DND-41 (cell line): ENCODE measurements around the gene C2orf72.
"Not testable (repeated sequence)": the region's sequence is repeated elsewhere in the genome, so short reads cannot be mapped to it uniquely, and the experiment has no call there.

ENCODE experiments used
- ATAC-seq: fragments of 200-7000 bp; cut with Tn5 transposase; 3 replicates; pipeline ENCODE4 v1.9.1; 2021; ENCODE audit warnings: low read depth; ENCODE audit not compliant: insufficient read depth
- DNase-seq: peaks from one replicate; pipeline ENCODE4 v3.0.0-alpha.2; 2020
- H2AFZ ChIP-seq: 2 replicates; pipeline ENCODE4 v1.6.0; 2012; ENCODE audit warnings: low read depth, low read length
- H3K27ac ChIP-seq: 2 replicates; pipeline ENCODE4 v1.5.1; 2012; ENCODE audit warnings: low read length, inconsistent platforms
- H3K27me3 ChIP-seq: fragments of 200-600 bp; sonication (generic); 2 replicates; pipeline ENCODE4 v1.6.0; 2012; ENCODE audit warnings: low read length, mild to moderate bottlenecking, inconsistent platforms; ENCODE audit not compliant: insufficient read depth, poor library complexity
- H3K36me3 ChIP-seq: 2 replicates; pipeline ENCODE4 v1.5.1; 2012; ENCODE audit warnings: low read length, inconsistent platforms; ENCODE audit not compliant: insufficient read depth
- H3K4me1 ChIP-seq: 2 replicates; pipeline ENCODE4 v1.5.1; 2012; ENCODE audit warnings: mild to moderate bottlenecking, low read length; ENCODE audit not compliant: insufficient read depth
- H3K4me2 ChIP-seq: 2 replicates; pipeline ENCODE4 v1.6.0; 2012; ENCODE audit warnings: mild to moderate bottlenecking, moderate library complexity, low read length, inconsistent platforms; ENCODE audit not compliant: insufficient read depth
- H3K4me3 ChIP-seq, 2 experiments: fragments of 200-600 bp in 1 of 2; shearing (Covaris generic) in 1 of 2; 2 replicates each; pipeline ENCODE4 v1.5.1; 2012 to 2016; ENCODE audit warnings: inconsistent platforms in 2 of 2, low read length in 2 of 2, mild to moderate bottlenecking in 2 of 2, low read depth in 1 of 2, moderate library complexity in 1 of 2
- H3K79me2 ChIP-seq: 2 replicates; pipeline ENCODE4 v1.6.0; 2012; ENCODE audit warnings: low read length, inconsistent platforms; ENCODE audit not compliant: insufficient read depth
- H3K9ac ChIP-seq: 2 replicates; pipeline ENCODE4 v1.6.0; 2012; ENCODE audit warnings: low read depth, mild to moderate bottlenecking, inconsistent platforms, low read length, moderate library complexity
- H3K9me3 ChIP-seq: 2 replicates; pipeline ENCODE4 v1.5.1; 2012; ENCODE audit warnings: low read length, moderate library complexity, mild to moderate bottlenecking, inconsistent platforms; ENCODE audit not compliant: insufficient read depth, severe bottlenecking
- H4K20me1 ChIP-seq: 2 replicates; pipeline ENCODE4 v1.6.0; 2012; ENCODE audit warnings: low read length; ENCODE audit not compliant: insufficient read depth
- EZH2 ChIP-seq: IDR thresholded peaks from 3 replicates; pipeline ENCODE4 v1.6.1; 2012; ENCODE audit warnings: borderline replicate concordance, low read depth, mild to moderate bottlenecking, moderate library complexity, low read length, inconsistent platforms; ENCODE audit not compliant: severe bottlenecking
- TF ChIP-seq, protein P1 (sequence below): IDR thresholded peaks from 2 replicates; pipeline ENCODE4 v1.5.1; 2012; ENCODE audit warnings: borderline replicate concordance, low read length, moderate library complexity, mild to moderate bottlenecking; ENCODE audit not compliant: poor library complexity, severe bottlenecking; ENCODE audit errors: extremely low read depth

The C2orf72 gene

DNA sequence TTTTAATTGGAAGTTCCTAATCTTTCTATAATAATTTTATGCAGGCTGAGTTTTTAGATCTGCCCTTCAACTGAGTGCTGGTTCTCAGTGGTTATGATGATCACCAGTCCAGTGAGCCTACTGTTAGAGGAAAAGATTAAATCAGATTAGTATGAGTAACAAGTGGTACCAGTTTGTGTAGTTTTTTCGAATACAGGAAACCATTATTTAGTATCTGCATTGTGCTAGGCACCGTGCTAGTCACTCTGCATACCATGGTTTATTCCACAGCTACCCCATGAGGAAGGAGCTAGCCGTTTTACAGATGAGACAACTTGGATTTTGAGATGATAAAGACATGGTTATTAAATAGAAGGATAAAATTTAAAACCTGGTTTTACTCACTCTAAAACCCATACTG is 25.5 kb downstream of the C2orf72 start:
- no peak for TF ChIP-seq EZH2
- TF ChIP-seq, protein P1, sequence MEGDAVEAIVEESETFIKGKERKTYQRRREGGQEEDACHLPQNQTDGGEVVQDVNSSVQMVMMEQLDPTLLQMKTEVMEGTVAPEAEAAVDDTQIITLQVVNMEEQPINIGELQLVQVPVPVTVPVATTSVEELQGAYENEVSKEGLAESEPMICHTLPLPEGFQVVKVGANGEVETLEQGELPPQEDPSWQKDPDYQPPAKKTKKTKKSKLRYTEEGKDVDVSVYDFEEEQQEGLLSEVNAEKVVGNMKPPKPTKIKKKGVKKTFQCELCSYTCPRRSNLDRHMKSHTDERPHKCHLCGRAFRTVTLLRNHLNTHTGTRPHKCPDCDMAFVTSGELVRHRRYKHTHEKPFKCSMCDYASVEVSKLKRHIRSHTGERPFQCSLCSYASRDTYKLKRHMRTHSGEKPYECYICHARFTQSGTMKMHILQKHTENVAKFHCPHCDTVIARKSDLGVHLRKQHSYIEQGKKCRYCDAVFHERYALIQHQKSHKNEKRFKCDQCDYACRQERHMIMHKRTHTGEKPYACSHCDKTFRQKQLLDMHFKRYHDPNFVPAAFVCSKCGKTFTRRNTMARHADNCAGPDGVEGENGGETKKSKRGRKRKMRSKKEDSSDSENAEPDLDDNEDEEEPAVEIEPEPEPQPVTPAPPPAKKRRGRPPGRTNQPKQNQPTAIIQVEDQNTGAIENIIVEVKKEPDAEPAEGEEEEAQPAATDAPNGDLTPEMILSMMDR, result no peak
- peaks cover 24% of the 10 kb centered on the region for H3K4me1 ChIP-seq
- peaks cover 72% of the 10 kb centered on the region for H3K36me3 ChIP-seq
- H4K20me1 ChIP-seq, result peaks cover 46% of the 10 kb centered on the region; the same call in 1 of the 2 replicates
- H3K4me3 ChIP-seq, result no peak overlapping the region
- peaks cover 75% of the 10 kb centered on the region for H3K79me2 ChIP-seq
- H2AFZ ChIP-seq, result no peak overlapping the region
- DNase-seq (no peak), ATAC-seq (no peak)
- no peaks in the 10 kb centered on the region for H3K9me3 ChIP-seq
- H3K27ac ChIP-seq, result no peak overlapping the region
- no peak overlapping the region for H3K9ac ChIP-seq
- H3K4me2 ChIP-seq, result no peak overlapping the region
- no peaks in the 10 kb centered on the region for H3K27me3 ChIP-seq

DNA sequence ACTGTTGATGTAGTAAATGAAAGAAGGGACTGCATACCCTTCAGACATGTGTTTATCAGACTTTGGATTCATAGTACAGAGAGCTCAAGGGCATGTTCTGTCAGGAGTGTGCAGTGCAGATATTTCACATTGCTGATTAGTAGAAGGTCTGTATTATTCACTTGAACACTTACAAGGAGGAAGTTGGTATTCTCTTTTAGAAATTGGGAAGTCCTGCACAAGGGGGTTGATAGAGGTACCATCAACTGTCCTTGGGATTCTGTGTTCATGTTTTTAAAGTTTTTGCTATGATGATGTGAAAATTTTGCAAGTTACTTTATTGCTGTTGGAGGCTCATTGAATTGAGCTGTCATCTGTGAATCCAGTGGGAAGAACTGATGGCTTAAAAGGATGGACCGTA is 26.0 kb downstream of the C2orf72 start:
- H3K27ac ChIP-seq, result no peak overlapping the region
- H3K4me1 ChIP-seq, result peaks cover 18% of the 10 kb centered on the region
- H2AFZ ChIP-seq, result no peak overlapping the region
- no peaks in the 10 kb centered on the region for H3K9me3 ChIP-seq
- peaks cover 71% of the 10 kb centered on the region for H3K79me2 ChIP-seq
- peaks cover 78% of the 10 kb centered on the region for H3K36me3 ChIP-seq
- H4K20me1 ChIP-seq, result peaks cover 40% of the 10 kb centered on the region; the same call in 1 of the 2 replicates
- no peak overlapping the region for H3K4me2 ChIP-seq
- ATAC-seq (no peak), DNase-seq (no peak)
- no peak for TF ChIP-seq EZH2
- TF ChIP-seq, protein P1, result no peak
- H3K4me3 ChIP-seq, result no peak overlapping the region
- no peak overlapping the region for H3K9ac ChIP-seq
- H3K27me3 ChIP-seq, result no peaks in the 10 kb centered on the region

DNA sequence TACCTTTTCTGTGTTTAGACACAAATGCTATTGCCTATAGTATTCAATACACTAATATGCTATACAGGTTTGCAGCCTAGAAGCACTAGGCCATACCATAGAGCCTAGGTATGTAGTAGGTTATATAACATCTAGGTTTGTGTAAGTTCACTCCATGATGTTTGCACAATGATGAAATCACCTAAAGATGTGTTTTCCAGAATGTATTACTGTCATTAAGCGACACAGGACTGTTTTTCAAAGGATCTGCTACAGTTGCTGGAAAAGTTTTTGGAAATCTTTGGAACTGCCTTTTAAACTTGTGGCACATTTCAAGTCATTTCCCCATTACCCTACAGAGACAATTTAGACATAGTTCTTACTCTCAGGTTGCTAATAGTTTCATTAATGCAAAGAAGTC is 28.6 kb downstream of the C2orf72 start:
- Histone ChIP-seq H3K9ac (no peak overlapping the region), H3K4me2 (no peak overlapping the region), H3K27ac (no peak overlapping the region), H3K9me3 (no peaks in the 10 kb centered on the region), H3K79me2 (peaks cover 45% of the 10 kb centered on the region), H2AFZ (no peak overlapping the region), H4K20me1 (peaks cover 19% of the 10 kb centered on the region; the same call in 1 of the 2 replicates), H3K4me1 (no peaks in the 10 kb centered on the region; the same call in 1 of the 2 replicates), H3K27me3 (no peaks in the 10 kb centered on the region), H3K4me3 (no peak overlapping the region), H3K36me3 (peaks cover 96% of the 10 kb centered on the region)
- ATAC-seq, result no peak
- DNase-seq, result no peak
- TF ChIP-seq, protein P1, result no peak
- no peak for TF ChIP-seq EZH2

DNA sequence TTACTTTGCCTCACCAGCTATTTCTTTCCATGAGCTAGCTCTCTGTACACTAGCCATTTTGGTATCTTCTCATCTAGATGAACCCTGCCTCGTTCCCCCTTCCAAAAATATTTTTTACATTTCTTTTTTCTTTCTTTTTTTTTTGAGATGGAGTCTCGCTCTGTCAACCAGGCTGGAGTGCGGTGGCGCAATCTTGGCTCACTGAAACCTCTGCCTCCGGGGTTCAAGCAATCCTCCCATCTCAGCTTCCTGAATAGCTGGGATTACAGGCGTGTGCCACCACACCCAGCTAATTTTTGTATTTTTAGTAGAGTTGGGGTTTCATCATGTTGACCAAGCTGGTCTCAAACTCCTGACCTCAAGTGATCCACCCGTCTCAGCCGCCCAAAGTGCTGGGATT is 30.2 kb downstream of the C2orf72 start:
- peaks cover 95% of the 10 kb centered on the region for H3K36me3 ChIP-seq
- peaks cover 12% of the 10 kb centered on the region; the same call in 1 of the 2 replicates for H4K20me1 ChIP-seq
- H3K27ac ChIP-seq, H3K27me3 ChIP-seq, H3K4me3 ChIP-seq, H3K4me1 ChIP-seq, H2AFZ ChIP-seq, H3K9ac ChIP-seq, H3K4me2 ChIP-seq, H3K9me3 ChIP-seq, ATAC-seq, DNase-seq: not testable (repeated sequence)
- peaks cover 29% of the 10 kb centered on the region for H3K79me2 ChIP-seq
